GM19452 (cell line): Measurements from ENCODE around the gene WASHC2A.
"Not testable (repeated sequence)": the region's sequence is repeated elsewhere in the genome, so short reads cannot be mapped to it uniquely, and the experiment has no call there.

ENCODE experiments used
- ATAC-seq: cut with Tn5 transposase; IDR thresholded peaks from one replicate; pipeline ENCODE4 v1.9.1; 2021; ENCODE audit not compliant: unreplicated experiment

WASHC2A gene

DNA sequence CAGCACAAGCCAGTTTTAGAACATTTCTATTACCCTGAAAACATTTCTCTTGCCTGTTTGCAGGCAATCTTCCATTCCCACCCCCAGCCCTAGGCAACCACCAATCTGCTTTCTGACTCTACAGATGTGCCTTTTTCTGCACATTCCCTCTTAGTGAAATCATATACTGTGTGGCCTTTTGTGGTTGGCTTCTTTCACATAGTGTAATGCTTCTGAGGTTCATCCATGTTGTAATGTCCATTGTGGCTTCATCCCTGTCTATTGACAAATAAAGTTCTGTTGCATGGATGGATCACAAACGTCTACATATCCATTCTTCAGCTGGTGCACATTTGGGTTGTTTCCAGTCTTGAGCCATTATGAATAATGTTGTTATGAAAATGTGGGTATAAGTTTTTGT, 77.8 kb downstream of the WASHC2A start:
- ATAC-seq, result not testable (repeated sequence)

DNA sequence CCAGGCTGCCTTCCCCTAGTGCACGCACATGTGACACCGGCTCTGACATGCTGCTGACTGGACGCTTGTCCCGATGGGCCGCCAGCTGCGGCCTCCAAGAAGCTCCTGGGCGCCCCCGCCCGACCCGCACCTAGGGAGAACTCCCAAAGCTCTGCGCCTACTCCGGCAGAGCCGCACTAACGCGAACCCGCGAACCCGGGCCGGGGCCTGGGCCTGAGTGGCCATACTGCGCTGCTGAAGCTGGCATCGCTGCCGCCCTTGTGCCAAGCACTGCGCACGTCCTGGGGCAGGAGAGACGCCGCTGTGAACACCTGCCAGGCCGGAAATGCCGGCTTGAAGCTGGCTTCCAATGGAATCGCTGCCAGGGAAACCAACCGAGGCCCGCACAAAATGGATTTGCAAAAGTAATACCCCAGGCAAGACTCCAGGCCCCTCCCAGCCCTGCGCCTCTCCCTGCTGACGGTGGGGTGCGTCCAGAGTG, 85.1 kb downstream of the WASHC2A start:
- ATAC-seq, result no peak

DNA sequence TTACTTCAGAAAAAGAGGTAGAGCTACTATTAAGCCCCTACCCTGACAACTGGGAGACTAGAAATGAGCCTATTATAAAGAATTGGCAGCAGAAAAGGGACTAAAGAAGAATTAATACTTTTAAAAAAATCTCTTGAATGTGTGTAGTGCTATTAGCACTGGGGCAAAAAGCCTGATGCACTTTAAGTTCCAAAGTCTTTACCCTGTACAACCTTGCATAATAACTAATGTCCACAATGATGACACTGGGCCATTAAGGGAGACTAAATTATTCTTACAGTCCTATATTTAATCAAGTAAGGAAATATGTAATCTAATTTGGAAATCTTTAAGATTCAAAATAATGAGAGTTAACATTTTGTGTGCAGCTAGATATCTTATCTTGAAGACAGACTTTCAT, 90.1 kb downstream of the WASHC2A start:
- not testable (repeated sequence) for ATAC-seq

DNA sequence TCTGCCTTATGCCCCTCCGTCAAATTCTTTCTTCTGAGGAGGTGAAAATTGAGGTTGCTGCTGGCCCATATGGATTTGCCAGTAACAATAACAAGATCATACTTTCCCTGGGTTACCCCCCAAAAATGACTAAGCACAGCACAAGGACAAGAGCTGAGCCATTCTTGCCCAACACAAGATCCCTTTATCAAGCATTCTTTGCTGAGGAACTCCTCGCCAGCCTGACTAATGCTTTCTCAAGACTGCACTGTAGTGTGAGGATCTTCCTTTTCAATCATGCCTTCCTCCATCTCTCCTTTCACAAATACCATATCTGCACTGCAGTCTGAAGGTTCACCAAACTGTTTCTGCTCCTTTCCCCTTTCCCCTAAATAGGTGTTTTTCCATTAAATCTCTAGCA, 92.1 kb downstream of the WASHC2A start:
- ATAC-seq, result not testable (repeated sequence)

DNA sequence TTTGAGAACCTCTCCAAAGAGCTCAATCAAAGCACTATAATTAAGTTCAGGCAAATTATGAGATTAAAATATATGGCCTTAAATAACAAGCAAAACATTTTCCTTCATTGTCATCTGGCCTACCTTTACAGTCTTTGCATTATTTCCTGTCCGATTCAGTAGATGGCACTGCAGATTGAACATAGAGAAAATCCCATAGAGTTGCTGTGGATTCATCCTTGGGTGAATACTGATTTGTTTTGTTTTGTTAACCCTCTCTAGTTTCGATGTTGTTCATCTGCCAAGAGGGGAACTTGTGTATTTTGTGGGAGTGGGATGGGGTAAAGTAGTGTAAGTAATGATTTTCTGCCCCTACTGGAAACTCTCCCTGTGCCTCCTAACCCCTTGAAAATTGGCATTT, 97.3 kb downstream of the WASHC2A start:
- not testable (repeated sequence) for ATAC-seq

DNA sequence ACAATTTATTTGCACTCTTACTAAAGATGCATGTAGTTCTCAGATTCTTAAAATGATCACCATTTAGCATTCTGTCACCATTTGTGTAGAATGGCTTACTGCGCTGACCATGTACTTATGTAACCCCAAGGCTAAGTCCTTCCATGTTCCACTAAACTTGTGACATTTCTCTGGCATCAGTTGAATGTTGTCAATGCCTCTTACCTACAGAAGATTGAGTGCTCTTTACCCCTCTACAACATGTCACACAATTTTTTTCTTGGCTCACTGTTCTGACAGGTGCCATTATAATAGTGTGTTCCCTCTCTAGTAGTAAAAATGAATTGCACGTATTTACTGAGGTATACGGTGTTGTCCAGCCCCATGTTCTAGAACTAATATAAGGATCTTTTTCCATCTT, 100.1 kb downstream of the WASHC2A start:
- not testable (repeated sequence) for ATAC-seq

DNA sequence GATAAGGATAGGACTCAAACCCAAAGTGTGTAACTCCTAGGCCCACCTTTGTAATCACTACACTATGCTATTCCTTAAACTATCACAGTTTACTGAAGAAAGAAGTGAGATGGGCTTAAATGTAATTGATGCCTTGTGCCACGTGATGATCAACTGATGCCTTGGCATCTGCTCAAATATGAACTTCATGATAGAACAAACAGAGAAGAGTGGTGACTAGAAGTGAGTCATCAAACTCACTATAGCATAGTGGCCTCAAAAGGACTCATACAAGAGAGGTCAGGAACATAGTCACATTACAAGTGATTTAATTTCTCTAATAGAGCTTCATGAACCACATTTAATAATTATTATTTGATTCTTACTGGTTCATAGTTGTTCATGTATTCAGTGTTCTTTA, 101.8 kb downstream of the WASHC2A start:
- not testable (repeated sequence) for ATAC-seq

DNA sequence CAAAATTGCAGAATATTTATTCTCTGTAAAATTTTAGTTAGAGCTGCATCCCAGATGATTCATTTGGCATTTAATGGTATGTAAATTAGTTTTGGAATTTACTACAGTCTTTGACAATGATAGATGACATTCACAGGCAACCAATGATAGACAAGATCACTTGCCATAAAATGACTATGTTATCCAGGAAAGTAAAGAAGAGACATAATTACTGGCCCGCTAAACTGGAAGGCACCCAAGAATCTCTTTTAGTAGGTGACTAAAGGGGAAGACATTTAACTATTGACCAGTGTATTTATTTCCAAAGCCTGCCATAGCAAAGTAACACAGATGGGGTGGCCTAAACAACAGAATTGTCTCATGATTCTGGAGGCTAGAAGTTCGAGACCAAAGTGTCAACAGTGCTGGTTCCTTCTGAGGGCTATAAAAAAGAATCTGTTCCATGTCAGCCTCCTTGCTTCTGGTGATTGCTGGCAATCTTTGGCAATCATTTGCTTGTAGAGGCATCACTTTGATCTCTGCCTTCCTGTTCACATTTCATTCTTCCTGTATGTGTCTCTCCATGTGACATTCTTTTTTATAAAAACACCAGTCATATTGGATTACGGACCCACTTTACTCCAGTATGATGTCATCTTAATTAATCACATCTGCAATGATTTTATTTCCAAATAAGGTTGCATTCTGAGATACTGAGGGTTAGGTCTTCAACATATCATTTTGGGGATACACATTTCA, 107.2 kb downstream of the WASHC2A start:
- not testable (repeated sequence) for ATAC-seq
